ENCODE measurements around the gene LHX3.
"Not testable (repeated sequence)": the region's sequence is repeated elsewhere in the genome, so short reads cannot be mapped to it uniquely, and the experiment has no call there.

The LHX3 gene

GRCh38 chr9:136241542-136241941, 36.6 kb upstream of the LHX3 start:
- DNase-seq, result no peak

- no peak for DNase-seq
Measured at GRCh38 chr9:136240941-136241340, 36.0 kb upstream of the LHX3 start.

- no peak for DNase-seq
Measured at GRCh38 chr9:136239983-136240330, 35.0 kb upstream of the LHX3 start.

GRCh38 chr9:136239135-136239982, 34.4 kb upstream of the LHX3 start:
- DNase-seq, result no peak

- no peak for DNase-seq
Measured at GRCh38 chr9:136238342-136238732, 33.4 kb upstream of the LHX3 start.

GRCh38 chr9:136237486-136238341, 32.8 kb upstream of the LHX3 start:
- DNase-seq, result no peak

GRCh38 chr9:136236471-136237410, 31.8 kb upstream of the LHX3 start:
- DNase-seq, result not testable (repeated sequence)

- DNase-seq, result no peak
Measured at GRCh38 chr9:136235709-136236455, 31.0 kb upstream of the LHX3 start.

- DNase-seq, result no peak
Measured at GRCh38 chr9:136235171-136235570, 30.2 kb upstream of the LHX3 start.

GRCh38 chr9:136234597-136234996, 29.7 kb upstream of the LHX3 start:
- no peak for DNase-seq

- no peak for DNase-seq
Measured at GRCh38 chr9:136233868-136234267, 28.9 kb upstream of the LHX3 start.

- DNase-seq, result no peak
Measured at GRCh38 chr9:136233411-136233810, 28.5 kb upstream of the LHX3 start.

- DNase-seq, result no peak
Measured at GRCh38 chr9:136232969-136233368, 28.0 kb upstream of the LHX3 start.

- no peak for DNase-seq
Measured at GRCh38 chr9:136231478-136232297, 26.8 kb upstream of the LHX3 start.

- DNase-seq, result no peak
Measured at GRCh38 chr9:136230773-136231172, 25.8 kb upstream of the LHX3 start.

- DNase-seq, result no peak
Measured at GRCh38 chr9:136230365-136230764, 25.4 kb upstream of the LHX3 start.

- no peak for DNase-seq
Measured at GRCh38 chr9:136229096-136230065, 24.5 kb upstream of the LHX3 start.

- no peak for DNase-seq
Measured at GRCh38 chr9:136228107-136228875, 23.4 kb upstream of the LHX3 start.

All from NCI-H1105 (cell line).